HG03457 (cell line): ENCODE measurements around the gene VDAC1.
"Not testable (repeated sequence)": the region's sequence is repeated elsewhere in the genome, so short reads cannot be mapped to it uniquely, and the experiment has no call there.

Experiments used
- ATAC-seq: cut with Tn5 transposase; IDR thresholded peaks from one replicate; pipeline ENCODE4 v1.9.1; 2021; ENCODE audit warnings: moderate number of reproducible peaks; ENCODE audit not compliant: unreplicated experiment

VDAC1 gene

DNA sequence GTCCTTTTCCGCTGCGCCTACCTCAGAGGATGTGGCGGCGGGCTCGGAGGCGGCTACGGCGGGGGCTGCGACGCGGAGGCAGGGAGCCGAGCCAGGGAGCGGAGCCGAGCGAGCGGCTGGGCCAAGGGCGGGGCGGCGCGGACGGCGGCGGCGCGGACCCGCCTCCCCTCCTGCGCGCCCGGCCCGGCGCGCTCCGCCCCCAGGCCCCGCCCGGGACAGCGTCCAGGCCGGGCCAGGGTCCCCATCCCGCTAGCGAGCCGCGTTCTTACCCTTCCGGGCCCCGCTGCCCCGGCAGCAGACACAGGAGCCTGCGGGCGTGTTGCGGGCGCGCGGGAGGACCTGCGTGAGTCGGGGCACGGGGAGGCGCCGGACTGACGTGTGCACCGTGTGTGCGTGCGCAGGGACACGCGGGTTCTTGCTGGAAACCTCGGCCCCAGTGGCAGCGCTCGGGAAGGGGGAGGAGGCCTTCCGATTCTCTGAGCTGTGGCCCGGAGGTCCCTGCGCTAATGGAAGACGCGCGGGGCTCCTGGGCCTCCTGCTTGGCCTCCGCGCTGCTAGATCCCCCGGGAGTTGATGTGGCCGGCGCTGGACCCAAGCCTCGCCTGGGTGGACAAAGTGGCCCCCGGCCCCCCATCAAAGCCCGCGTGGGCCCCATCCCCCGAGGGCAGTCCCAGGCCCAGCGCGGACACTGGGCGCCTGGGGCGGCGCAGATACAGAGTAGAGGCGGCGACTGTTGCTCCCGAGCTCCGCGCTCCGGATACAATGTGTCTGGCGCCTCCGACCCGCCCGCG lies at the start of gene VDAC1:
Gene VDAC1 (minus strand): TSS at position 350 of the 791 bp plus-strand sequence. CDS start 11,963 bp downstream, outside the sequence.
- peak; percentile 55 for ATAC-seq

DNA sequence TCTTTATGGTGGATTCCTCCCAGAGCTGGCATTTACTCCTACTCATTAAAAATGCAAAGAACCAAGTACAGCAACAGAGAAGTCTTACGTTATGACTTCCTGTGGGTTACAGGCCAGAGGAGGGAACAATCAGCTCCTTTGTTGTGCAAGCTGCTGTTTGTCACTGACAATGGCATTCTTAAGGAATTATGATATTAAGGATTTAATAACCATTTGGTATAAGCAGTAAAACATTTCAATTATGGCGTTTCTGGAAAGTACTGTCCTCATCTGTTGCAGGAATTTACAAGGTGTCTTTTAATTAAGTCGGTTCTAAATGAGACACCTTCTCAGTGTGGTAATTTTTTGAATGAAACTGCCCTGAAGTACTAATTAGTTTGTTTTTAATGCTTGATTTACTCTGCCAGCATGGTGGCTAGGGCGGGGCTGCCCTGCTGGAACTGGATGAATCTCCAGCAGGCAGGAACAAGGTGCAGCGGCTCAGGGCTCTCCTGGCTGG lies 49.1 kb upstream of the VDAC1 start:
- ATAC-seq: no peak

- ATAC-seq: no peak
These were observed 48.6 kb upstream of the VDAC1 start for GRCh38 chr5:134053314-134053839.

DNA sequence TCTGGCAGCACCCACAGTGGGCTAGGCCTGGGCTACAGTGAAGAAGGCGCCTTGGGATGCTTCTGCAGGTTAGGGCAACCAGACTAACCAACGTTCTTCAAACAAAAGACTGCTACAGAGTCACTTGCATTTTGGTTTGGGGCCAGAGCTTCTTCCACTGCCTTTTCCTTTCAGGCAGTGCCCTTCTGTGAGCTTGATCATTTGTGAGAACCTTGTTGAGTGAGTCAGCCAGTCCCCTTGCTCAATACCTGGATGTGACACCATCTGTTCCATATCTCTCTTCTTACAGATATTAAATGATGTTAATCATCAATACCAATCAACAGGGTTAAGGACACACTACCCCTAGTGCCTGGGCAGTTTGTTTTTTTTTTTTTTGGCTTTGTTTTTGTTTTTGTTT lies 46.5 kb upstream of the VDAC1 start:
- no peak for ATAC-seq

DNA sequence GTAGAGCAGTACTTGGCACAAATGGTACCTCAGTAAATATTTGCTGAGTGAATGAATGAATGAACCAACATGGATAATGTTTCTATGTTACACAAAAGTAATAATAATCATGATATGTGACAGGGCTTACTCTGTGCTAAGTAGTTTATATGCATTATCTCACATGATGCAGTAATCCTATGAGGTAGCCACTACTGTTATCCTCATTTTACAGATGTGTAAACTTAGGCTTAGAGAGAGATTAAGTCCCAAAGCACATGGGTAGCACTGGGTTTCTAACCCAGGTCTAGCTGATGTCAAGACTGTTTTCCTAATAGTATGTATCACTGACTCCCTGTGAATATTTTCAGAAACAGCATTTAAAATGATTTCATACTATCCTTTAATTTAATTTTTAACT lies 44.1 kb upstream of the VDAC1 start:
- ATAC-seq: no peak

- ATAC-seq: no peak
These were observed 42.9 kb upstream of the VDAC1 start for GRCh38 chr5:134047687-134048056.

DNA sequence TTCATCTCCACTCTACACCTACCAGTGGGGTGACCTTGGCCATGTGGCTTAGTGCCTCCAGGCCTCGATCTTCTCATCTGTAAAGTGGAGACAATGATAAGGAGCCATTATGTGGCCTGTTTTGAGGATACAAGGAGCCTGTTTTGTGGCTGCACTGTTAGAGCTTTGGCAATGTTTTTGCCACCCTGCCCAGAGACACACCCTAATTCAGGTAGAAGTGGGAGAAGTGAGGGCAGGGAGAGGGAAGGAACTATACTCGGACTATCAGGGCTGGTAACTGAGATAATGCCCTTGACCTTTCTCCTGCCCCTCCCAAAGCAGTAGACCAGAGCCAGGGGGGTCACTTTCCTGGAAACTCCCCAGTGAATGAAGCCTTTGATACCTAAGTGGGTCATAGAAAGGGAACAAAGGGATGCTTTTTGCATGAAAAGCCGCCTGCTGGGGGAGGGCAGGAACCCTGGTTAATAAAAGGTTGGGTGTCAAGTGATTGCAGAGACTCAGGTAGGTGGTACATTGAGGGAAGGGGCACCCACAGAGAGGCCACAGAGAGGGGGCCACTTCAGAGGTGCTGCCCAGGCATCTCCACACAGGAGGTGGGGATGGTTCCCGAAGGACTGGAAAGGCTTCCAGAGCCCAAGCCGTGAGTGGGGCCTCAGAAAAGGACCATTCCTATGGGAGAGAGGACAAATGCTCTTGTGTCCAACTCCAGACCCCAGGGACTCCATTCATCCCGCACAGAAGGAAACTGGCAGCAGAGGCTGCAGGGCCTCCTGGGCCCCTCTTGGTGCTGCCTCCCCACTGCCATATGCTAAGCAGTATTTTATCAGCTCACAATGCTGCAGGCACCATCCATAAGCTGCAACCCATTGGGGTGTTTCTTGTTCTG lies 42.3 kb upstream of the VDAC1 start:
- ATAC-seq: no peak

GRCh38 chr5:134046330-134046729 lies 41.6 kb upstream of the VDAC1 start:
- ATAC-seq: no peak

- ATAC-seq: no peak
These were observed 39.3 kb upstream of the VDAC1 start for GRCh38 chr5:134043793-134044792.

GRCh38 chr5:134041570-134042411 lies 37.0 kb upstream of the VDAC1 start:
- ATAC-seq: no peak

- no peak for ATAC-seq
These were observed 33.4 kb upstream of the VDAC1 start for GRCh38 chr5:134038138-134038537.

DNA sequence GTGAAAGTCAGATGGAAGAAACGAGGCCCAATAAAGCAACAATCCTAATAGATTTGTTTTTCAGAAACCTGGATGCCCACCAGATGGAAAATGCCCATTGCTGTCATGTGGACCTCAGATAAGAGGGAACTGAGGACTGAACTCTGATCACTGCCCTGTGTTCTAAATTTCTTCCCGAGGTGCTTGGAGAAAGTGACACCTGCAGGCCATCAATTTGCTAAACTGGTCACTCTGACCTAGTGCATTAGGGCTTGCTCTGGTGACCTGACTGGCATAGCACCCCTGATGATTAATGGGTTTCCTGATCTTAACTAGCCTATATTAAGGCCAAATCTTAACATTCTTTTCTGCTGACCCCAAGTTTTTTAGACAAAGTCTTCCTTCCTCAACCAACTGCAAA lies 32.4 kb upstream of the VDAC1 start:
- no peak for ATAC-seq

- no peak for ATAC-seq
These were observed 29.6 kb upstream of the VDAC1 start for GRCh38 chr5:134034326-134034725.

- ATAC-seq: not testable (repeated sequence)
These were observed 25.7 kb upstream of the VDAC1 start for GRCh38 chr5:134030303-134030964.

DNA sequence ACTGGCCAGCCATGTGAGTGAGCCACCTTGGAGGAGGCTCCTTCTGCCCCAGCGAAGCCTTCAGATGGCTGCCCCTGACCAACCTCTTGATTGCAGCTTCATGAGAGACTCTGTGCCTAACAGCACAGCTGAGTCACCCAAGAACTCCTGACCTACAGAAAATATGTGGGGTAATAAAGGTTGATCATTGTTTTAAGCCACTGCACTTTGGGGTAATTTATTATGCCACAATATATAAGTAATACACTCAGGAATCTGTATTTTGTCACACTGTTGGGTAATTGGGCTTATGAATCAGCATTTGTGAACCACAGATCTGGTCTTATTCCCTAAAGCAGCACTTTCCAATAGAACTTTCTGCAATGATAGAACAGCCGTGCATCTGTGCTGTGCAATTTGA lies 24.4 kb upstream of the VDAC1 start:
- ATAC-seq: no peak

DNA sequence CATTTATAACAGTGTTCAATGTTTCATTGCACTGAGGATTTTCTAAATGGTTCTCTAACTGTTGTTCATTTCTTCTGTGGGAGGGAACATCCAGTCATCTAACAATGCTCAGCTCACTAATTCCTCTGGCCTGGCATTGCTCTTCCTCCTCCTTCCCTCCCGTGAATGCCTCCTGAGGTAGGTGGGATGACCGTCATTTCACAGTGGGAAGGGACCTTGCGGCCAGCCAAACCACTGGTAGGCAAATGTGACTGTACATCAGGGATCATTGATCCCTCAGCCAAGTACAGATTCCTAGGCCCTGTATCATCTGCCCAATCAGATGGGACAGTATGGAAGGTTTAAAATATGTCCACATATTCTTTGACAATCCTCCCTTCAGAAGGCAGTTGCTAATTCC lies 23.7 kb upstream of the VDAC1 start:
- no peak for ATAC-seq

DNA sequence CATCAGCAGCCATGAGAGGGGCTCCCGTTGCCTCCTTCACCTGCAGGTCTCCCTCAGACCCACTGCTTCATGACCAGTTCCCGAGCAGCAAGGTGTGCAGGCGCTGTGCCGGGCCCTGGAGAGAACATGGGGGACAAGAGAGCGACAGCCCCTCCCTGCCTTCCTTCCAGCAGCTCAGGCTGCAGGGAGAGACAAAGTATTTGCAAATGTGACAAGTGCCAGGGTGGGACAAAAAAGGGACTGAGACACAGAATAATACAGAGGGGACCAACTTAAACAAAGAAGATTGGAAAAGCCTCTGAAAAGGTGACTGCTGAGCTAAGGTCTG lies 22.5 kb upstream of the VDAC1 start:
- no peak for ATAC-seq

DNA sequence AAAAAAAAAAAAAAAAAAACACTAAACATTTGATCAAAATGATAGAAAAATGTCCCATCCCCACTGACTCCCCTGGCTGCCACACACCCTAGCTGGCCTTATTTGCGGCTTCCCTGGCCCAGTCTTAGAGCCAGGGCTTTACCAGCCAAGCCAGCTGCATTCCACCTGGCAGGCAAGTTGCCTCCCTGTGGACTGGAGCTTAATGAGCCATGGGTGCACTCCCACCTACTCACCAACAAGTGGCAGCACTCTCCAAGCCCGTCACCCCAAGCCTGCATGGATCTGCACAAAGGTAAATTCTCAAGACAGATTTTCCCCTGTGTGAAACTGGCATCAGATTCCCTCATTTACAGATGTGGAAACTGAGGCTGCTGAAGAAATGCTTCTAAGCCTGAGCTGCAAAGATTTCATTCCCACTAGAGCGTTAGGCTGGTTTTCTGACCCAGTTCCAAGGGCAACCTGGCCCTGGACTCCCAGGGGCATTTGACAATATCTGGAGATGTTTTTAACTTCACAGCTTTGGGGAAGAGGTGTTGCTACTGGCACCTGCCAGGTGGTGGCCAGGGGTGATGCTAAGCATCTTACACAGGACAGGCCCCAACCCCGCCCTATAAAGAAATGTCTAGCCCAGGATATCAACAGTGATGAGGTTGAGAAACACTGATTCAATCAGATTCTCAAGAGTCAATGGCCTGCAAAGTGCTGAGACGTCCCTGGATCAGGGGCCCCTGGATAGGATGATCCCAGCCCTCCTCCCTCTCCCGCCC lies 21.9 kb upstream of the VDAC1 start:
- no peak for ATAC-seq
